WTC11 (cell line): ENCODE measurements around the gene SLC38A10. TPM values are rescaled to one million over a fixed set of nuclear protein-coding genes. Genes with fewer than 3 reads are reported as not detected.
A peak's percentile ranks its signal among the peaks of the same experiment; 100 is the strongest.

Source experiments
- ATAC-seq: fragments of 200-7000 bp; cut with Tn5 transposase; 2 replicates; pipeline ENCODE4 v1.10.0; 2021; ENCODE audit warnings: mild to moderate bottlenecking, moderate library complexity
- CTCF ChIA-PET: fragments of 300-600 bp; sonication (Branson Sonifier 250); formaldehyde crosslinking; loops from one replicate; lab custom pipeline; 2021; ENCODE audit warnings: antibody characterized with exemption; lab: Charles Lee
- POLR2A ChIA-PET: fragments of 350-600 bp; sonication (Branson Sonifier 250); formaldehyde crosslinking; loops from one replicate; lab custom pipeline; 2021; ENCODE audit warnings: antibody characterized with exemption; lab: Charles Lee
- DNase-seq: peaks from one replicate; pipeline ENCODE4 v3.0.0; 2021; ENCODE audit warnings: low spot score
- H3K27ac Mint-ChIP-seq: 2 replicates; pipeline ENCODE4 v1.8.0; 2021; ENCODE audit warnings: mixed read lengths
- H3K27me3 Mint-ChIP-seq: 2 replicates; pipeline ENCODE4 v1.8.0; 2021; ENCODE audit warnings: low read depth, mild to moderate bottlenecking, moderate library complexity, mixed read lengths
- H3K36me3 Mint-ChIP-seq: 2 replicates; pipeline ENCODE4 v1.8.0; 2021; ENCODE audit warnings: mixed read lengths
- H3K4me1 Mint-ChIP-seq: 2 replicates; pipeline ENCODE4 v1.8.0; 2022; ENCODE audit warnings: mixed read lengths
- H3K4me3 Mint-ChIP-seq: 2 replicates; pipeline ENCODE4 v1.8.0; 2021; ENCODE audit warnings: mild to moderate bottlenecking, moderate library complexity, mixed read lengths
- H3K9me3 Mint-ChIP-seq: 2 replicates; pipeline ENCODE4 v1.8.0; 2021; ENCODE audit warnings: mixed read lengths
- ATF3 ChIP-seq: sonication (generic); formaldehyde crosslinking; conservative IDR thresholded peaks from 2 replicates; pipeline ENCODE4 v1.8.1; 2022; ENCODE audit warnings: mild to moderate bottlenecking, missing genetic modification reagents
- E2F5 ChIP-seq: sonication (generic); formaldehyde crosslinking; IDR thresholded peaks from 2 replicates; pipeline ENCODE4 v1.8.1; 2022; ENCODE audit warnings: mild to moderate bottlenecking, moderate library complexity, missing genetic modification reagents
- FOXK1 ChIP-seq: sonication (generic); formaldehyde crosslinking; IDR thresholded peaks from 2 replicates; pipeline ENCODE4 v1.8.0; 2022; ENCODE audit warnings: mild to moderate bottlenecking, moderate library complexity, missing genetic modification reagents
- JAZF1 ChIP-seq: fragments of 250-450 bp; sonication (Bioruptor Pico); IDR thresholded peaks from 2 replicates; pipeline ENCODE4 v1.9.0; 2021; ENCODE audit warnings: moderate library complexity, mild to moderate bottlenecking, inconsistent platforms
- NFYB ChIP-seq: sonication (generic); formaldehyde crosslinking; conservative IDR thresholded peaks from 2 replicates; pipeline ENCODE4 v1.8.0; 2022; ENCODE audit warnings: low read depth, missing genetic modification reagents
- TP53 ChIP-seq: sonication (generic); formaldehyde crosslinking; IDR thresholded peaks from 2 replicates; pipeline ENCODE4 v1.8.1; 2023; ENCODE audit warnings: mild to moderate bottlenecking, missing genetic modification reagents
- USF2 ChIP-seq: sonication (generic); formaldehyde crosslinking; IDR thresholded peaks from 2 replicates; pipeline ENCODE4 v1.8.1; 2023; ENCODE audit warnings: mild to moderate bottlenecking, missing genetic modification reagents, moderate library complexity
- ZNF263 ChIP-seq: sonication (generic); formaldehyde crosslinking; IDR thresholded peaks from 2 replicates; pipeline ENCODE4 v1.8.1; 2022; ENCODE audit warnings: low read depth, mild to moderate bottlenecking, moderate library complexity, missing genetic modification reagents
- total RNA-seq: library from RNA; stranded (reverse); gene quantifications from 3 replicates; pipeline ENCODE4 v1.2.3, GENCODE V29; 2021
- TF ChIP-seq, protein P1 (sequence below): sonication (generic); formaldehyde crosslinking; IDR thresholded peaks from 2 replicates; pipeline ENCODE4 v1.8.0; 2023; ENCODE audit warnings: missing genetic modification reagents, mild to moderate bottlenecking, borderline replicate concordance
- TF ChIP-seq, protein P2 (sequence below): fragments of 200-600 bp; IDR thresholded peaks from 2 replicates; pipeline ENCODE4 v1.8.0; 2022; ENCODE audit warnings: antibody characterized with exemption
- TF ChIP-seq, protein P3 (sequence below): sonication (generic); formaldehyde crosslinking; IDR thresholded peaks from 2 replicates; pipeline ENCODE4 v1.8.0; 2022; ENCODE audit warnings: mild to moderate bottlenecking, missing genetic modification reagents
- TF ChIP-seq, protein P4 (sequence below): sonication (generic); formaldehyde crosslinking; IDR thresholded peaks from 2 replicates; pipeline ENCODE4 v1.8.0; 2022; ENCODE audit warnings: mild to moderate bottlenecking, missing genetic modification reagents
- TF ChIP-seq, protein P5 (sequence below): sonication (generic); formaldehyde crosslinking; IDR thresholded peaks from 2 replicates; pipeline ENCODE4 v1.8.0; 2022; ENCODE audit warnings: mild to moderate bottlenecking, missing genetic modification reagents

SLC38A10 gene
- total RNA-seq, 1 experiment from 2014 or later: 47.0 TPM

GRCh38 chr17:81232616-81233241 lies 62.4 kb downstream of the SLC38A10 start (continued):
- TF ChIP-seq, protein P1, sequence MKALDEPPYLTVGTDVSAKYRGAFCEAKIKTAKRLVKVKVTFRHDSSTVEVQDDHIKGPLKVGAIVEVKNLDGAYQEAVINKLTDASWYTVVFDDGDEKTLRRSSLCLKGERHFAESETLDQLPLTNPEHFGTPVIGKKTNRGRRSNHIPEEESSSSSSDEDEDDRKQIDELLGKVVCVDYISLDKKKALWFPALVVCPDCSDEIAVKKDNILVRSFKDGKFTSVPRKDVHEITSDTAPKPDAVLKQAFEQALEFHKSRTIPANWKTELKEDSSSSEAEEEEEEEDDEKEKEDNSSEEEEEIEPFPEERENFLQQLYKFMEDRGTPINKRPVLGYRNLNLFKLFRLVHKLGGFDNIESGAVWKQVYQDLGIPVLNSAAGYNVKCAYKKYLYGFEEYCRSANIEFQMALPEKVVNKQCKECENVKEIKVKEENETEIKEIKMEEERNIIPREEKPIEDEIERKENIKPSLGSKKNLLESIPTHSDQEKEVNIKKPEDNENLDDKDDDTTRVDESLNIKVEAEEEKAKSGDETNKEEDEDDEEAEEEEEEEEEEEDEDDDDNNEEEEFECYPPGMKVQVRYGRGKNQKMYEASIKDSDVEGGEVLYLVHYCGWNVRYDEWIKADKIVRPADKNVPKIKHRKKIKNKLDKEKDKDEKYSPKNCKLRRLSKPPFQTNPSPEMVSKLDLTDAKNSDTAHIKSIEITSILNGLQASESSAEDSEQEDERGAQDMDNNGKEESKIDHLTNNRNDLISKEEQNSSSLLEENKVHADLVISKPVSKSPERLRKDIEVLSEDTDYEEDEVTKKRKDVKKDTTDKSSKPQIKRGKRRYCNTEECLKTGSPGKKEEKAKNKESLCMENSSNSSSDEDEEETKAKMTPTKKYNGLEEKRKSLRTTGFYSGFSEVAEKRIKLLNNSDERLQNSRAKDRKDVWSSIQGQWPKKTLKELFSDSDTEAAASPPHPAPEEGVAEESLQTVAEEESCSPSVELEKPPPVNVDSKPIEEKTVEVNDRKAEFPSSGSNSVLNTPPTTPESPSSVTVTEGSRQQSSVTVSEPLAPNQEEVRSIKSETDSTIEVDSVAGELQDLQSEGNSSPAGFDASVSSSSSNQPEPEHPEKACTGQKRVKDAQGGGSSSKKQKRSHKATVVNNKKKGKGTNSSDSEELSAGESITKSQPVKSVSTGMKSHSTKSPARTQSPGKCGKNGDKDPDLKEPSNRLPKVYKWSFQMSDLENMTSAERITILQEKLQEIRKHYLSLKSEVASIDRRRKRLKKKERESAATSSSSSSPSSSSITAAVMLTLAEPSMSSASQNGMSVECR (CRISPR knock-in tag): no peak
- TF ChIP-seq, all 79 proteins: peak for 0

- CTCF ChIA-PET: interaction anchor here (0.9 kb wide), 2 partner anchors 89 to 90 kb away, joined by 3 to 4 read pairs; no protein-coding TSS in a partner anchor
- DNase-seq (no peak), ATAC-seq (no peak)
- Mint-ChIP-seq H3K36me3 (peaks cover 14% of the 10 kb centered on the region), H3K4me3 (no peak overlapping the region), H3K9me3 (no peaks in the 10 kb centered on the region), H3K4me1 (no peaks in the 10 kb centered on the region), H3K27me3 (no peaks in the 10 kb centered on the region; the same call in 1 of the 2 replicates), H3K27ac (no peak overlapping the region)
- POLR2A ChIA-PET: no interaction called here
- no peak for TF ChIP-seq ATF3 (CRISPR knock-in tag)
- no peak for TF ChIP-seq FOXK1
Observed at GRCh38 chr17:81231766-81232581, 63.1 kb downstream of the SLC38A10 start.

- Mint-ChIP-seq H3K4me1 (no peaks in the 10 kb centered on the region), H3K36me3 (peaks cover 14% of the 10 kb centered on the region), H3K9me3 (no peaks in the 10 kb centered on the region), H3K27me3 (peaks cover 3% of the 10 kb centered on the region), H3K27ac (peak overlapping the region; percentile 54; the same call in 1 of the 2 replicates)
- DNase-seq (no peak), ATAC-seq (no peak)
- CTCF ChIA-PET: interaction anchor here (0.9 to 1.0 kb wide), 3 partner anchors 88 to 137 kb away, joined by 3 to 4 read pairs (median 3); no protein-coding TSS in a partner anchor
- POLR2A ChIA-PET: no interaction called here
- no peak for TF ChIP-seq NFYB (CRISPR knock-in tag)
- no peak for TF ChIP-seq USF2 (CRISPR knock-in tag)
- no peak for TF ChIP-seq JAZF1 (CRISPR knock-in tag)
- TF ChIP-seq E2F5 (CRISPR knock-in tag): no peak
- TF ChIP-seq, all 79 proteins: peak for 0
- H3K4me3 Mint-ChIP-seq: no peak overlapping the region
Observed at GRCh38 chr17:81231121-81231645, 63.9 kb downstream of the SLC38A10 start.

GRCh38 chr17:81230043-81230820 lies 64.9 kb downstream of the SLC38A10 start:
- TF ChIP-seq, protein P2, sequence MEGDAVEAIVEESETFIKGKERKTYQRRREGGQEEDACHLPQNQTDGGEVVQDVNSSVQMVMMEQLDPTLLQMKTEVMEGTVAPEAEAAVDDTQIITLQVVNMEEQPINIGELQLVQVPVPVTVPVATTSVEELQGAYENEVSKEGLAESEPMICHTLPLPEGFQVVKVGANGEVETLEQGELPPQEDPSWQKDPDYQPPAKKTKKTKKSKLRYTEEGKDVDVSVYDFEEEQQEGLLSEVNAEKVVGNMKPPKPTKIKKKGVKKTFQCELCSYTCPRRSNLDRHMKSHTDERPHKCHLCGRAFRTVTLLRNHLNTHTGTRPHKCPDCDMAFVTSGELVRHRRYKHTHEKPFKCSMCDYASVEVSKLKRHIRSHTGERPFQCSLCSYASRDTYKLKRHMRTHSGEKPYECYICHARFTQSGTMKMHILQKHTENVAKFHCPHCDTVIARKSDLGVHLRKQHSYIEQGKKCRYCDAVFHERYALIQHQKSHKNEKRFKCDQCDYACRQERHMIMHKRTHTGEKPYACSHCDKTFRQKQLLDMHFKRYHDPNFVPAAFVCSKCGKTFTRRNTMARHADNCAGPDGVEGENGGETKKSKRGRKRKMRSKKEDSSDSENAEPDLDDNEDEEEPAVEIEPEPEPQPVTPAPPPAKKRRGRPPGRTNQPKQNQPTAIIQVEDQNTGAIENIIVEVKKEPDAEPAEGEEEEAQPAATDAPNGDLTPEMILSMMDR: peak; percentile 50
- TF ChIP-seq, protein P3, sequence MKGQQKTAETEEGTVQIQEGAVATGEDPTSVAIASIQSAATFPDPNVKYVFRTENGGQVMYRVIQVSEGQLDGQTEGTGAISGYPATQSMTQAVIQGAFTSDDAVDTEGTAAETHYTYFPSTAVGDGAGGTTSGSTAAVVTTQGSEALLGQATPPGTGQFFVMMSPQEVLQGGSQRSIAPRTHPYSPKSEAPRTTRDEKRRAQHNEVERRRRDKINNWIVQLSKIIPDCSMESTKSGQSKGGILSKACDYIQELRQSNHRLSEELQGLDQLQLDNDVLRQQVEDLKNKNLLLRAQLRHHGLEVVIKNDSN: no peak
- TF ChIP-seq, protein P4, sequence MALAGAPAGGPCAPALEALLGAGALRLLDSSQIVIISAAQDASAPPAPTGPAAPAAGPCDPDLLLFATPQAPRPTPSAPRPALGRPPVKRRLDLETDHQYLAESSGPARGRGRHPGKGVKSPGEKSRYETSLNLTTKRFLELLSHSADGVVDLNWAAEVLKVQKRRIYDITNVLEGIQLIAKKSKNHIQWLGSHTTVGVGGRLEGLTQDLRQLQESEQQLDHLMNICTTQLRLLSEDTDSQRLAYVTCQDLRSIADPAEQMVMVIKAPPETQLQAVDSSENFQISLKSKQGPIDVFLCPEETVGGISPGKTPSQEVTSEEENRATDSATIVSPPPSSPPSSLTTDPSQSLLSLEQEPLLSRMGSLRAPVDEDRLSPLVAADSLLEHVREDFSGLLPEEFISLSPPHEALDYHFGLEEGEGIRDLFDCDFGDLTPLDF: no peak
- TF ChIP-seq TP53 (CRISPR knock-in tag) (no peak), ZNF263 (CRISPR knock-in tag) (peak; percentile 42; the same call in 1 of the 2 replicates)
- TF ChIP-seq, protein P5, sequence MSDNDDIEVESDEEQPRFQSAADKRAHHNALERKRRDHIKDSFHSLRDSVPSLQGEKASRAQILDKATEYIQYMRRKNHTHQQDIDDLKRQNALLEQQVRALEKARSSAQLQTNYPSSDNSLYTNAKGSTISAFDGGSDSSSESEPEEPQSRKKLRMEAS (CRISPR knock-in tag): no peak
- peak; percentile 60 for DNase-seq
- POLR2A ChIA-PET: no interaction called here
- H3K4me3 Mint-ChIP-seq: no peak overlapping the region
- H3K27me3 Mint-ChIP-seq: peaks cover 12% of the 10 kb centered on the region
- no peak overlapping the region for H3K27ac Mint-ChIP-seq
- H3K4me1 Mint-ChIP-seq: no peaks in the 10 kb centered on the region
- H3K36me3 Mint-ChIP-seq: peaks cover 14% of the 10 kb centered on the region
- peak; percentile 60; the same call in 1 of the 2 replicates for ATAC-seq
- CTCF ChIA-PET: interaction anchor here (0.5 to 1.4 kb wide), 15 partner anchors 9 to 701 kb away, joined by 3 to 7 read pairs (median 3); partner anchors contain the start of genes NDUFAF8 and TEPSIN
- H3K9me3 Mint-ChIP-seq: no peaks in the 10 kb centered on the region
